Motor neuron (in vitro differentiated cells): Measurements from ENCODE around the gene SLC17A9. TPM values are rescaled to one million over a fixed set of nuclear protein-coding genes. Genes with fewer than 3 reads are reported as not detected.

Experiments used
- ATAC-seq, 8 experiments: fragments of 200-7000 bp; cut with Tn5 transposase; replicated peaks in 6 of 8; 2 replicates each; pipeline ENCODE4 v1.8.0; 2021; ENCODE audit warnings: mild to moderate bottlenecking in 8 of 8, moderate library complexity in 8 of 8
- H3K27ac ChIP-seq, 2 donors: fragments of 250-450 bp; sonication (Bioruptor Pico); 2 replicates each; pipeline ENCODE4 v1.9.0; 2021; ENCODE audit warnings: antibody characterized with exemption in 2 of 2, mild to moderate bottlenecking in 2 of 2, moderate library complexity in 1 of 2
- H3K4me1 ChIP-seq, 2 donors: fragments of 250-450 bp; sonication (Bioruptor Pico); replicated peaks in 1 of 2; 2 replicates each; pipeline ENCODE4 v1.6.1; 2021; ENCODE audit warnings: antibody characterized with exemption in 2 of 2, mild to moderate bottlenecking in 2 of 2, moderate library complexity in 1 of 2
- H3K4me3 ChIP-seq, 5 donors: fragments of 250-450 bp; sonication (Bioruptor Pico); 2 replicates each; pipeline ENCODE4 v1.9.0; 2021; ENCODE audit warnings: antibody characterized with exemption in 5 of 5, mild to moderate bottlenecking in 5 of 5, moderate library complexity in 4 of 5
- WGBS, 10 experiments: fragments of 450-650 bp; shearing (Covaris generic); methylation state at CpG; one replicate each; pipeline ENCODE4 v1.0.0; 2022; 5-methylcytosine and 5-hydroxymethylcytosine counted together
- in situ Hi-C, 9 experiments: fragments of 400-800 bp; cut with MboI; loops; one replicate each; pipeline ENCODE4 v1.15.0; 2021; ENCODE audit warnings: low sequenced_read_pairs in 9 of 9, low pct_unique_long_range_greater_than_20kb in 2 of 9; ENCODE audit not compliant: unreplicated experiment in 9 of 9
- total RNA-seq, 8 experiments: library from RNA; unstranded; fragments of 300-600 nt; gene quantifications; 2 replicates each; pipeline versions ENCODE4 v1.2.3 to v1.2.4, GENCODE V29; 2022

SLC17A9 gene
- total RNA-seq, 8 experiments from 2014 or later = 0.13 to 18.0 (median 1.00) TPM; not detected in 1

DNA sequence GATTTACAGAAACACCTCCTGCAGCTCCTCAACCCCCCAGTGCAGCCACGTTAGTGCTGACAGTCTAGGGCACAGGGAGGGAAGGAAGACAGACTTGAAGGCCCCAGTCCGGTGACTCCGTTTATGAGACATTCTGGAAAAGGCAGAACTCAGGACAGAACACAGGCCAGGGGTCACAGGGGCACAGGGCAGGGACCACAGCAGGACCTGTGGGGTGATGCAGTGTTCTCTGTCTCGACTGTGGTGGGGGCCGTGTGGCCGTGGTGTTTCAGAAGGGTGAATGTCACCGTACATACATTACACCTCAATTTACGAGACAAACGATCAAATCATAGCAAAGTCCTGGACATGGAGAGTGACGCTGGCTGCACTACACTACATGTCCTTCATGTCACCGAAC lies 43.0 kb downstream of the SLC17A9 start:
- no peak overlapping the region for H3K27ac ChIP-seq
- peaks cover 9 to 18% of the 10 kb centered on the region in 2 donors for H3K4me1 ChIP-seq
- WGBS, 10 experiments = 33 to 93% (median 60%) methylated on average over 1 to 10 of the region's 11 CpGs; no CpG with 5 or more reads in 3 of the 10 experiments
- peak in 5 of 8 experiments; percentile 19 to 46 (median 21) for ATAC-seq
- H3K4me3 ChIP-seq = no peak overlapping the region
- in situ Hi-C loops = no loop called here

DNA sequence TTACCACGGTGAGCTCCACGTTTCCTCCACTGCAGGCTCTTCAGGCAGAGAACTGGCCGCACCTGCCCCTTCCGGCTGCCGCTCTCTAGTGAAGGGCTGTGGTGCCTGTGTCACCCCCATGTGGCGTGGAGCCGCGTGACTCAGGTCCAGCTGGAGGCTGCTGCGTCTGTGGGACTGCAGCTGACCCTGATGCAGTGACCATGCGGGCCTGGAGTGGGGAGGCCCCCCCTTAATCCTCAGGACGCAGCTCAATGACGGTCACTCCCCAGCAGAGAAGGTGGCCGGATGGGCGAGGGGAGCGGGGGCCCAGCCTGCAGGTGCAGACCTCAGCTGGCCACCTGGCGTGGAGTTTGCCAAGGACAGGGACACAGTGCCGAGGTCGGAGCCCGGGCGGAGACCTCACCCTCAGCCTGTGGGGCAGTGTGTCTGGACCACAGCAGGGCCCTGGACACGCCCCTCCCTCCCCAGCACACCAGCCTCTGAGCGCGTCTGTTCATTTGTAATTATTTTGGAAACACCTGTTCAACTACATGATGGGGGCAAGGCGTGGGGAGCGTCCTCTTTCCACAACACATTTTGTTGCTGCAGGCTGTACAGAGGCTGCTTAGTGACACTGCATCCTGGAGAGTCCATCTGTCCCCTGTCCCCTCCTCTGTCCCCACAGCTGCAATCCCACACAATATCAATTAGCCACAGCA lies 43.5 kb downstream of the SLC17A9 start:
- Histone ChIP-seq H3K4me1 (peaks cover 9 to 18% of the 10 kb centered on the region in 2 donors), H3K4me3 (no peak overlapping the region), H3K27ac (no peak overlapping the region)
- ATAC-seq = peak in 5 of 8 experiments; percentile 82 to 92 (median 88)
- in situ Hi-C loops = no loop called here
- 0 to 75% (median 51%) methylated on average over 1 to 10 of the region's 25 CpGs; no CpG with 5 or more reads in 4 of the 10 experiments for WGBS, 10 experiments

DNA sequence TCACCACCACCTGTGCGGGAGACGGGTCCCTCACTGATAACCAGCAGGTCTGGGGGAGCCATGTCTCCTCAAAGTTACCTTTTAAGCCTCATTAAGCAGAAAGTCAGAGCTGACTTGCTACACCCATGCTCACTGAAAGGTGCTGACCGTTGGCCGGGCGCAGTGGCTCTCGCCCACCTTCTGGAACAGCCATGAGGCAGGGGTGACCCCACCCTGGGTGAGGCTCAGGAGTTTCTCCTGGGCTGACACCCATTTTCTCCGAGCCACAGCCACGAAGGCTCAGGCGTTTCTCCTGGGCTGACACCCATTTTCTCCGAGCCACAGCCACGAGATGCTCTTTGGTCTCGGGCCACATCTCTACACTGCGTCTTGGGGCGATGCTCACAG lies 44.1 kb downstream of the SLC17A9 start:
- ATAC-seq = no peak
- Histone ChIP-seq H3K4me1 (peaks cover 9 to 18% of the 10 kb centered on the region in 2 donors), H3K27ac (no peak overlapping the region), H3K4me3 (no peak overlapping the region)
- in situ Hi-C loops = no loop called here
- WGBS, 10 experiments = 47 to 100% (median 90%) methylated on average over 1 to 11 of the region's 14 CpGs; no CpG with 5 or more reads in 5 of the 10 experiments

DNA sequence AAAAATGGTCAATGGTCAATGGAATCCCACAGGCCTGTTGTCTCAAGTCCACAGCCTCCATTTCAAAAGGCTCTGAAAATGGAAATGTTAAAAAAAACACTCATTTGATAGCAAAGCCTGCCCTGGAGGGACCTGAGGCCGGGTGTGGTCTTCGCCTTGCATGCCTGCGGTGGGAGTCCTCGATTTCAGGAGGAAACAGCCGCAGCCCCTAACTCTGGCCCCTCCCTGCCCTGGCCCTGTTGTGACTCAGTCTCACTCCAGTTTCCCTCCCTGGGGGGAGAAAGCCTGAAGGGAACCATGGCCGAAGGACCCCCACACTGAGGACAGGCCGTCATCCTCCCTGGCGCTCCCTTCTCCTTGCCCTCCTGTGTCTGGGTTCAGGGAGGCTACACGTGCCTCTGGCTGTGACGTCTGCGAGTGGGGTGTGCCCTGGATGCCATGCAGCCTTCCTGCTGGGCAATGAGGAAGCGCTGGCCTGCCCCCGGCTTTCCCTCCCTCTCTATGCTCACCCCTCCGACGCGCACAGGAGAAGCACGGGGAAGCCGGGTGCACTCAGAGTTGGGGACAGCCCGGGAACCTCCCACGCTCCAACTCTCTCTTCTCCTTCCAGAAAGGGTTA lies 45.0 kb downstream of the SLC17A9 start:
- in situ Hi-C loops = no loop called here
- peaks cover 9 to 18% of the 10 kb centered on the region in 2 donors for H3K4me1 ChIP-seq
- no peak overlapping the region for H3K4me3 ChIP-seq
- H3K27ac ChIP-seq = no peak overlapping the region
- 0 to 44% (median 21%) methylated on average over 2 to 9 of the region's 20 CpGs; no CpG with 5 or more reads in 4 of the 10 experiments for WGBS, 10 experiments
- peak in 3 of 8 experiments; percentile 55 to 87 (median 69) for ATAC-seq

DNA sequence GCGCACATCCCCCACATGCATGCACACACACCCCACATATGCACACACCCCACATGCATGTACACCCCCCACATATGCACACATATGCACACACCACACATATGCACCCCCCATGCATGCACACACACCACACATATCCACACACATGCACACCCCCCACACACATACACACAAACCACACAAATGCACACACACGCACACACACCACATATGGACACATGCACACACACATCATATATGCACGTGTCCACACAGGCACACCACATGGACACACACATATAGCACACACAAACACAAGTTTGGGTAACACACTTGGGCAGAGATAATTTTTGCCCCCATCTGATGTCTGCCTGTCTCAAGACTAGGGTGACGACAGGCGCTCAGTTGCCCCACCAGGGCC lies 45.9 kb downstream of the SLC17A9 start:
- no peak overlapping the region for H3K27ac ChIP-seq
- ATAC-seq = no peak
- in situ Hi-C loops = no loop called here
- 50 to 72% methylated on average over 2 to 3 of the region's 5 CpGs; no CpG with 5 or more reads in 8 of the 10 experiments for WGBS, 10 experiments
- H3K4me3 ChIP-seq = no peak overlapping the region
- H3K4me1 ChIP-seq = peaks cover 9 to 18% of the 10 kb centered on the region in 2 donors

DNA sequence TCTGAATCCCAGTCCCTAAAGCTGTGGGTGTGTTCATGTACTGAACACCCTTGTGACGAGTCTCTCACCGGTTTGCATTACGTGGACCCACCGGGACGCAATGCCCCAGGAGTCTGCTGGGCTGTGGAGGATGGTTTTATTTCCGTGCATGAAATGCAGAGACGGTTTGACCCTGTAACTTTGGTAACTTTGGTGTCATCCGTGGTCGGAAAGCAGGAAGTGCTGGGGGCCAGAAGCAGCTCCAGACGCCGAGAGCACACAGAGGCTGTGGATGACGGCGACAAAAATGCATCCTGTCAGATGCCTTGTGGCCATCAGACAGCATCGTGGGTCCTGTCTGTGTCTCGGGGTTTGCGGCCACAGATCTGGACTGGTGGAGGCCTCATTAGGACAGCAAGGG lies 47.1 kb downstream of the SLC17A9 start:
- in situ Hi-C loops = no loop called here

DNA sequence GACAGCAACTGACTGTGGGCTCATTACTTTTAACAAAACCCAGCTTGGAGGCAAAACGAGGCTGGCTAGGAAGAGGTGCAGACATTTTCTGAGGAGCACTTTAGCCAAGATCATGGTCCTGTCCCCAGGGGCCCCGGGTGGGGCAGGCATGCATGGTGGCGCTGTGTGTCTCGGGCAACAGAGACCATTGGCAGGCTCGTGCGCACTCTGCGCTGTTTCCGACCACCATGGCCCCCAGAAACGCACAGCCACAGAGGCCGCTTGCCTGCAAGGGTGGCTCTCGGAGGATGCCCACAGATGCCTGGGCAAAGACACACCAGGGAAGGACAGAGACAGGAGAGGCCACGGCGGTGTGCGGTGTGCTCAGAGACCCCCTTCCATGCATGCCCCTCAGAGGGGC lies 47.5 kb downstream of the SLC17A9 start:
- Histone ChIP-seq H3K4me1 (peaks cover 9 to 11% of the 10 kb centered on the region in 2 donors), H3K27ac (no peak overlapping the region), H3K4me3 (no peak overlapping the region)
- in situ Hi-C loops = no loop called here
- ATAC-seq = no peak
- WGBS, 10 experiments = 0 to 100% (median 41%) methylated on average over 1 to 11 of the region's 14 CpGs; no CpG with 5 or more reads in 3 of the 10 experiments

More for the DNA sequence above, 47.1 kb downstream of the SLC17A9 start:
- no peak overlapping the region for H3K27ac ChIP-seq
- ATAC-seq = no peak
- peaks cover 9 to 16% of the 10 kb centered on the region in 2 donors for H3K4me1 ChIP-seq
- WGBS, 10 experiments = 8 to 80% (median 55%) methylated on average over 4 to 12 of the region's 16 CpGs; no CpG with 5 or more reads in 3 of the 10 experiments
- H3K4me3 ChIP-seq = no peak overlapping the region

DNA sequence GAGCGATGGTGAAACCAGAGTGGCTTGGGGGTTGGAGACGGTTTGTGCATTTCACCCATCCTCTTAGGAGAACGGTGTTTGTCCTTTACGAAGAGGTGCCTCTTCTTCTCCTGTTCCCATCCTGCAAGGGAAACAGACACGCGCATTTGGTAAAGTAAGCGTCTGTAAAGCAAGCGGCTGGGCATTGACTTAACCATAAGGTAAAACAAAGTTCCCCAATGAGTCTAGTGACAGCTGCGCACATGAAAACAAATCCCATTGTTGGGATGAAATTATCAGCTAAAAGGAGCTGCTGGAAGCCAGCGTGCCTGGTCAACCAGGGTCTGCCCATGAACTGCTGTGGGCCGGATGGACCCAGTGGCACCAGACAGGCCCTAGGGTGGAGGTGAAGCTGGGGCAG lies 48.4 kb downstream of the SLC17A9 start:
- ATAC-seq = no peak
- no peak overlapping the region for H3K4me3 ChIP-seq
- in situ Hi-C loops = no loop called here
- H3K27ac ChIP-seq = no peak overlapping the region
- 0 to 83% (median 7%) methylated on average over 1 to 7 of the region's 11 CpGs; no CpG with 5 or more reads in 1 of the 10 experiments for WGBS, 10 experiments
- peaks cover 0 to 2% of the 10 kb centered on the region in 2 donors for H3K4me1 ChIP-seq

DNA sequence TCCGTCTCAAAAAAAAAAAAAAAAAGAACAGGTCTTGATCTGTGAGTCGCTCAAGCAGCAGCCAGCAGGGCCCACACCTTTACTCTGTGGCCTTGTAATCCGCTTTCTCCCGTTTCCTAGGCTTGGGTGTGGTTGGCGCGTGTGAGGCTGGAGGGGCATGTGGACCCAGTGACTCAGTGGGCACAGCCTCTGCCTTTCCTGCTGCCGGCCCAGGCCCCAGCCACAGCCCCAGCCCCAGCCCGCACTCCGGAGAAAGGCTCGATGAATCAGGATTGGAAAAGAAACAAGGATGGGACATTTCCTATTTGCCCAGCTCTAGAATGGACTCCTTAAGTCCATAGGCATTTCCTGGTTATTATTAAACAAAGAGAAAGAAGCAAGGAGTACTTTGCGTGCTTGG lies 50.0 kb downstream of the SLC17A9 start:
- Histone ChIP-seq H3K4me1 (peaks cover 0 to 5% of the 10 kb centered on the region in 2 donors), H3K4me3 (no peak overlapping the region), H3K27ac (no peak overlapping the region)
- no peak for ATAC-seq
- in situ Hi-C loops = no loop called here
- WGBS, 10 experiments = 3 to 100% (median 65%) methylated on average over 1 to 10 of the region's 11 CpGs; no CpG with 5 or more reads in 4 of the 10 experiments

DNA sequence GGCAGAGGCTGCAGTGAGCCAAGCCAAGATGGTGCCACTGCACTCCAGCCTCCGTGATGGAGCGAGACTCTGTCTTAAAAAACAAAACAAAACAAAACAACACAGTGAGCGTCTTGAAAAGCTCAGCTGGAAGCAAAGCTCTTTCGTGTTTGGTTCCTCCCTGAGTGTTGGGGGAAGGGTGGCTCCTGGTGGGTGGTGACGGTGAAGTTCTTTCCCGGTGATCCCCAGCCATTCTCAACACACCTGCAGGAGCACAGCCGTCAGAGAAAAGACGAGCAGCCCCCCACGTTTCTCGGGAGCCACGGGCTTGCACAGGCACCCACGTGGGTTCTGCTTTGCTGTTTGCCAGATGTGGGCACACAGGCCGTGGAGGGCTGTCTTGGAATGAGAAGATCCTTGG lies 51.0 kb downstream of the SLC17A9 start:
- no peak overlapping the region for H3K4me3 ChIP-seq
- no peak for ATAC-seq
- no peak overlapping the region for H3K27ac ChIP-seq
- H3K4me1 ChIP-seq = peaks cover 0 to 9% of the 10 kb centered on the region in 2 donors
- in situ Hi-C loops = no loop called here
- WGBS, 10 experiments = 0 to 20% (median 0%) methylated on average over 1 to 6 of the region's 13 CpGs; no CpG with 5 or more reads in 3 of the 10 experiments

DNA sequence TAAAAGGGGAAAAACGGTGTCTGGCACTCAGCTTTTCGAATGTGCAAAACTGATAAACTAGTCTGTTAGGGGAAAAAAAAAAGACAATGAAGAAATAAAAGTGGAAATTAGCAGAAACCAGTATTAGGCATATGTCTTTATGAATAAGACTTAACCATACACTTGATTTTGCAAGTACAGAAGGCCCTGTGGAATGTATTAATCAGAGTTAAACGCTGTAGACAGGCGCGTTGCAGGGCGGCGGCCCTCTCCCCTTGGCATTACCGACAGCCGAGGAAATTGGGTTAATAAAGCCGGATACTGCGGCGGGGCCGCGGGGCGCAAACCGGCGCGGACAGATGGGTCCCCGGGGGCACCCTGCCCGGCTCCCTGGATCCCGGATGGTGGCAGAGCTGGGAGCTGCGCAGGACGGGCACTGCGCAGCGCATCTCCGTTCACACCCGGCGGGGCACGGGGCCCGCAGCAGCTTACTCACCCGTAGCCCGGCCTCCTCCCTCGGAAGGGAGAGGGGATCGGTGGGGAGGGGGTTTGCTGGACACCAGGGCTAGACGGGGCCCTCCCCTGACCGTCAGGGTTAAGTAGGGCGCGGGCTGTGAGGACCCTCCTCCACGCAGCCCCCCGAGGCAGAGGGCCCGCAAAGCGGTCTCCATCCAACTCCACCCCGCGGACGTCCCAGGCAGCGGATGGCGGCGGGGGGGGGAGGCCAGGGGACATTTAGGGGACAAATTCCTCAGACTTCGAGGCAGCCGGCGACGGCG lies 52.3 kb downstream of the SLC17A9 start:
- ATAC-seq = no peak
- WGBS, 10 experiments = 1 to 64% (median 15%) methylated on average over 2 to 19 of the region's 53 CpGs; no CpG with 5 or more reads in 1 of the 10 experiments
- in situ Hi-C loops = no loop called here
- Histone ChIP-seq H3K27ac (no peak overlapping the region), H3K4me1 (peaks cover 2 to 13% of the 10 kb centered on the region in 2 donors), H3K4me3 (no peak overlapping the region)

DNA sequence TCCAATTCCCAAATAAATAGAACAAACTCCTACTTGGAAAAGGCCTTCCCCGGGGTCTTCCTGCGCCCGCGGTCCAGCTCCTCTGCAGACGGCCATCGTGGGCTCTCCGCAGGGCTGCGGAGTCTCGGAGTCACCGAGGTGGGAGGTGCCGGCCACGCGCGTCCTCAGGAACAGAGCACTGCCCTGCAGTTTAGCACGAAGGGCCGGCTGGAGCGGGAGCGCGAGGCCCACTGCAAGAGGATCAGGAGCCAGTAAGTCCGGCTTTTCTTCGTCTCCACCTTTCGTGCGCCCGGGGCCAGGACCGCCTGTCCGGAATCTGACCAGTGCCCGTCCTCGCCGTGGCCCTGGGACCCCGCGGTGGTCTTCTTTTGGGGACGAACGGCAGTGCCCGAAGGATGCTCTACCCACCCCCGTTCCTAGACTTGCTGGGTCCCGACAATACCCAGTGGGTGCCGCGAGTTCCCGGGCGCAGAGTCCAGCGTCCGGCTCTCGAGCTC lies 52.9 kb downstream of the SLC17A9 start:
- Histone ChIP-seq H3K4me3 (no peak overlapping the region), H3K27ac (no peak overlapping the region), H3K4me1 (peaks cover 2 to 15% of the 10 kb centered on the region in 2 donors)
- ATAC-seq = no peak
- in situ Hi-C loops = no loop called here
- WGBS, 10 experiments = 0 to 52% (median 0%) methylated on average over 1 to 12 of the region's 43 CpGs; no CpG with 5 or more reads in 5 of the 10 experiments
